HG03025 (cell line): Measurements from ENCODE around the gene RALGAPA2.
"Not testable (repeated sequence)": the region's sequence is repeated elsewhere in the genome, so short reads cannot be mapped to it uniquely, and the experiment has no call there.

Experiments
- ATAC-seq: cut with Tn5 transposase; IDR thresholded peaks from one replicate; pipeline ENCODE4 v1.9.1; 2021; ENCODE audit warnings: mild to moderate bottlenecking, moderate library complexity; ENCODE audit not compliant: unreplicated experiment, low FRiP score

RALGAPA2 gene

DNA sequence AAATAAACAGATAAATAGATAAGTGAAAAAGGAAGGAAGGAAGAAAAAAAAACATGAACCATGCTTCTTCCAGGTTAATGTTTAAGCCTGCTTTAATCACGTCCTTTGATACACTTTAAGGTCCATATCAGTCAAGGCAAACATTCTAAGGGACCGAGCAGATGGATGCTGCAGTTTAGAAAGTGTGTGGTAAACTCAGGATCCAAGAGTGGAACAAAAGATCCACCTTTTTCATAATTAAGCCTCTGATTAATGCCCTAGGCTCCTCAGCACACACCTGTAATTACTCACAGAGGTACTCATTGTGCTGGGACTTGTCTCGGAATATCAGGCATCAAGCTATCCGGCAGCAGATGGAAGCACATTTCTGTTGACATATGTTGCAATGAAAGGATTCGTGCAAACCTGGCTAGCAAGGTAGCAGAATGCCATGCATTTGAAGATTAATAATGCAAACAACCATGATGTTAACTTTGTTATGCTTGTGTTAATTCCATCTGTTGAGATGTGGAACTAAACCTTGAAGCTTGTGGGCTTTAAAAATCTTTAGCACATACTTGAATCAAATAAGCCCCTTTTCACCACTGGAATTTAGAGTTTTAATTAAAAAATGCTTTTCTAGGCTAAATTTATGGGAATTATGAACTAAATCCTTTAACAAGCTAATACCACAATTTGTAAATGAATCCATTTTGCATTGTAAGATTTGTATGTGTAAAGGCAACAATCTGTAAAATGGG, 163.7 kb downstream of the RALGAPA2 start:
- no peak for ATAC-seq

- no peak for ATAC-seq
Observed at GRCh38 chr20:20547876-20548266, 164.6 kb downstream of the RALGAPA2 start.

DNA sequence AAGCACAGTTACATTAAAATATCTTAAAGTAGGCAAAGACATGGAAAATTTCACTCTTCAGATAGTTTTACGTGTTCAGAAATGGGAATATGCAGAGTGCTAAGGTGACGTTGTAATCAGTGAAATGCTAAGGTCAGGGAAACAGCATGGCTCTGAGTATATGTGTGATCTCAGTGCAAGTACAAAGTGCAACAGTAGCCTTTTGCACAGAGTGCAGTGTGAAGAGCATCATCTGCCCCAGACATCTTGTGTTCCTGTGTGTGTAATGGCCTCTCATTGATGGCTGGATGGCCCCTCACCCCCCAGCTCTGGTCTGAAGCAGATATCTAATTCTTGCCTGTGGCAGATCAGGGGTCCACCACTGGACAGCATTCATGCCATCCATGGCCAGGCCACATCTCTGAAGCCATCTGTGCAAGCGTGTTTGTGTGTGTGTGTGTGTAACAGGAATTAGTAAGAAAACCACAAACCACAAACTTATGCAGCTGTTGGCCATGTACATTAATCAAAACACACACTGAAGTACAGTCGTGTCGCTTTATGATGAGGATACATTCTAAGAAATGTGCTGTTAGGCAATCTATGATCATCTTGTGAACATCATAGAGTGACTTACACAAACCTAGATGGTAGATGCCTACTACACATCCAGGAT, 165.1 kb downstream of the RALGAPA2 start:
- ATAC-seq: no peak

GRCh38 chr20:20546402-20546801, 166.0 kb downstream of the RALGAPA2 start:
- no peak for ATAC-seq

GRCh38 chr20:20543348-20543747, 169.1 kb downstream of the RALGAPA2 start:
- ATAC-seq: not testable (repeated sequence)

- no peak for ATAC-seq
Observed at GRCh38 chr20:20536240-20536933, 176.1 kb downstream of the RALGAPA2 start.

DNA sequence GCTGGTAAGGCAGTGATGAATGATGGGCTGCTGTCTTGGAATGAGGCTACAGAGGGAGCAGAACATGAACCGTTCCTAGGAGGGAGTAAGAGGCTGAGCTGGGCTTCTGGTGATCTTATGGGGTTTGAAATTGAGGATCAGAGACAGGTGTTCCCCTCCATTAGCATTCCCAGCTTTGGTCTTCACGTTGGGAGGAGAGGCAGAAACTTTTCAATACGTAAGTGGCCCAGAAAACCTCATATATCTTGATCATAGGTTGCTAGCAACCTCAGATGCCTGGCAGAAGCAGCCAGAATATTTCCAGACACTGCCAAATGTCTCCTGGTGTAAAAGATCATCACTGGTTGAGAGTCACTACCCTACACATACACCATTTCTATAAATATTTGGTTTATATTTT, 177.4 kb downstream of the RALGAPA2 start:
- no peak for ATAC-seq

GRCh38 chr20:20531283-20531682, 181.2 kb downstream of the RALGAPA2 start:
- ATAC-seq: no peak

DNA sequence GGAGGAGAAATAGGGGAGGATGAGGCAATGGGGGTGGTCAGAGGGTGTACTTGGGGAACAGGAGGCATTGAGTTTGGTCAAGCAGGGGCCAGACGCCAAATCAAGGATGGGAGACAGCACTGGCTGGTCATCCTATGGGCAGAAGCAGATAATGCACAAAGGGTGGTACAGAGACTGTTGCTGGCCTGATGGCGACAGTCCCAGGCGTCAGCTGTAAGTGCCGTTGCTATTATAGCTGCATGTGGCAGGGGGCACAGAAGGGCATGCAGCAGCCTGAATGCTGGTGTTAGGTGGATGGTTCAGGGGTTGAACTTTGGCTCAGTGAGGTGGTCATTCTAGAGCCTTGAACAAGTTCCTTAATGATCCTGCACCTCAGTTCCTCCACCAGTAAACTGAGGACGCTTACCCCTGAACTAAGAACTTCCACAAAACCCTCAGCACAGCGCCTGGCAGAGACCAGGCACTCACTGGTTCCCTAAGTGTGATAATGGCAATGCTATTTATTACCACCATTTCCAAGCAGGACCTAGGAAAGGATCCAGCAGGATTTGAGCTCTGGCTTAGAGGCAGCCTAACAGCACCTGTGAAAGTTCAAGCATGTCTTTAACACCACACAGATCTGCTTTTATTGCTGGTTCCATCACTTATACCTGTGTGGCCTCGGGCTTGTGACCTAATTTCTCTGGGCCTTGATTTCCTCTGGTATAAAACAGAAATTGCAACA, 181.9 kb downstream of the RALGAPA2 start:
- no peak for ATAC-seq

DNA sequence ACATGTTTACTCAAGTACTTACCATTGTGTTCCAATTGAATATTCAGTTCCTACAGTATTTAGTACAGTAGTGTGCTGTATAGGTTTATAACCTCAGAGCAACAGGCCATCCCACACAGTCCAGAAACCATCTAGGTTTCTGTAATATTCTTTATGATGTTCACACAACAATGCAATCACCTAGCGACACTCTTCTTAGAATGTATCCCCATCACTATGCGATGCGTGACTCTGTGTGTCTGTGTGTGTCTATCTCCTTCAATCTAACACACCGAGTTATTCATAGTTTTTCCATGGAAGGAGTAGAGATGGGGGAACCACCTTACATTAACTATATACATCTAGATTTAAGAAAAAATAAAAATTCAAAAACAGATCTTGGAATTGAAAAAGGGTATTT, 182.8 kb downstream of the RALGAPA2 start:
- ATAC-seq: no peak

- ATAC-seq: no peak
Observed at GRCh38 chr20:20528861-20529260, 183.6 kb downstream of the RALGAPA2 start.

- no peak for ATAC-seq
Observed at GRCh38 chr20:20527661-20528060, 184.8 kb downstream of the RALGAPA2 start.

- no peak for ATAC-seq
Observed at GRCh38 chr20:20525756-20526155, 186.7 kb downstream of the RALGAPA2 start.

- no peak for ATAC-seq
Observed at GRCh38 chr20:20525214-20525613, 187.2 kb downstream of the RALGAPA2 start.

- no peak for ATAC-seq
Observed at GRCh38 chr20:20524756-20525155, 187.7 kb downstream of the RALGAPA2 start.

DNA sequence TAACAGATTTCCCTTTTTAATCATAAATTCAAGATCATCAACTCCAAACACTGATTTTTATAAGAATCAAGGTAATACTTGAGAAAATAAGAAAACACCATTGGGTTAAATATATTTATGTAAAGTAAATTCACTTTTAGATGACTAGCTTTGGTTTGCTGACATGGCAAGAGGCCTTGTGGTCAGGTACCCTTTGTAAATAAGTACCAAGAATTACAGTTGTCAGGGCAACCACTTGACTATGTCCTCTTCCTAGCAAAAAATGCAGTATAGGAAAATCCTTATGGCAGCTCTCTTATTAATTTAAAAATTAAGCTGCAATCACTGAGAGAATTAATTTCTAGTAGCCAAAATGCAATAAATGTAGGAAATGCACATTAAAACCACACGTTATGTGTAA, 190.7 kb downstream of the RALGAPA2 start:
- no peak for ATAC-seq

DNA sequence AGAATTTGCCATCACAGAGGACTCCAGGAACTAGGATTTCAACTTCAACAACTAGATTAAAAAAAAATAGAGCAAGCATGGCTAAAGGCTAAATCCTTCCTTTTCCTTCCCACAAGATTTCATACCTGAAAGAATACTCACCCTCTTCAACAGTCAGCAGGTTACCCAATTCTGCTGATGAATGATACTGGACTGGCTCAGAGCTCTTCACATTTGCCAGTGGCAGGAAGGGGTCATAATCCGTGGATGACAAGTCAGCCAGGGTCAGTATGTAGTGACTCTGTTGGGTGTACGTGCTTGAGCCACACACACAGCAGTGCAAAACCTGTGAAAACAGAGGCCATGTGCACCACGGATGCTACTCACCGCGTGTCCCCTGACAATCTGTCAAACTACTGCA, 191.7 kb downstream of the RALGAPA2 start:
- no peak for ATAC-seq

- ATAC-seq: no peak
Observed at GRCh38 chr20:20519269-20519668, 193.2 kb downstream of the RALGAPA2 start.

DNA sequence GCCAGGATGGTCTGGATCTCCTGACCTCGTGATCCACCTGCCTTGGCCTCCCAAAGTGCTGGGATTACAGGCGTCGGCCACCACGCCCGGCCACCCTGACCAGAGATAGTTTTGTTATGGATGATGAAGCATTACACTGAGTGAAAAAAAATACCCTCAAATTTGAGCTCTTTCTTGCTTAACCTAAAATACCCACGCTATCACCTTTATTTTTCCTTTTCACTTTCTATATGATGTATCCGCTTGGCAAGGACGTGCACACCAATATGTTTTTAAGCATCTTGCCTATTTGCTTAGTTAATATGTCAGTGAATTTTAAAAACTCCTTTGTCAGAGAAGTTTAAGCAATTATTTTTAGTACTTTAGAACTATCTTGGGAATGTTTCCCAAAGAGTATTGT, 194.2 kb downstream of the RALGAPA2 start:
- no peak for ATAC-seq

- no peak for ATAC-seq
Observed at GRCh38 chr20:20517296-20517695, 195.1 kb downstream of the RALGAPA2 start.

DNA sequence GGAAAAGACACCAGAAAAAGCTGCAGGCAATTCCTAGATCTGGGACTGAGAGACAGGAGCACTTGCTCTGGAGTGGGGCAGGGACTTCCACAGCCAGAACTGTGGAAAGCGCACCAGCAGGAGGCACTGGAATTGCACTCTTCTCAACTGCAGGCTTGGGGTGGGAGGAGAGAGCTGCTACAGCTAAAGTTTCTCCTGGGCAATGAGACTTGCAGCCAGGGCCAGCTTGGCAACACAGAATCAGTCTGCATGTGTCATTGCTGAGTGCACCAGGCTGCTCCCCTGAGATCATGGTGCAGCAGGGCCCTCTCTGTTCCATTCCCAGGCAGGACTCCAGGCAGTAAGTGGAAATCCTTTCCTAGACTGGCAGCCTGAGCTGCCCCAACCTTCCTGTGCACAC, 198.7 kb downstream of the RALGAPA2 start:
- no peak for ATAC-seq
